HL-60 (cell line): ENCODE results near the gene CARMIL1.
"Not testable (repeated sequence)": the region's sequence is repeated elsewhere in the genome, so short reads cannot be mapped to it uniquely, and the experiment has no call there.

Experiments
- DNase-seq, 2 experiments: peaks; one replicate each; pipeline ENCODE4 v3.0.0-alpha.2; 2010 to 2020; ENCODE audit warnings: low read depth in 1 of 2, low spot score in 1 of 2
- H3K27ac ChIP-seq: fragments of 250-450 bp; sonication (Bioruptor Pico); replicated peaks from 2 replicates; pipeline ENCODE4 v1.5.1; 2020; ENCODE audit warnings: mild to moderate bottlenecking, moderate library complexity
- H3K27me3 ChIP-seq: fragments of 250-450 bp; sonication (Bioruptor Pico); 2 replicates; pipeline ENCODE4 v1.5.1; 2021; ENCODE audit warnings: mild to moderate bottlenecking, moderate library complexity; ENCODE audit not compliant: insufficient read depth, poor library complexity, severe bottlenecking
- H3K4me3 ChIP-seq: replicated peaks from 2 replicates; pipeline ENCODE4 v1.5.1; 2011; ENCODE audit warnings: mild to moderate bottlenecking, control low read depth, low read length; ENCODE audit not compliant: insufficient read depth
- GABPA ChIP-seq: IDR thresholded peaks from 2 replicates; pipeline ENCODE4 v1.6.1; 2012; ENCODE audit warnings: low read depth
- POLR2AphosphoS5 ChIP-seq: IDR thresholded peaks from 2 replicates; pipeline ENCODE4 v1.6.1; 2012; ENCODE audit warnings: low read depth
- SPI1 ChIP-seq: IDR thresholded peaks from 2 replicates; pipeline ENCODE4 v1.6.1; 2012; ENCODE audit warnings: low read depth, mild to moderate bottlenecking, borderline replicate concordance
- TF ChIP-seq, protein P1 (sequence below): IDR thresholded peaks from one replicate; pipeline ENCODE4 v1.5.1; 2011; ENCODE audit warnings: low read length, control low read depth, inconsistent platforms; ENCODE audit not compliant: insufficient read depth
- TF ChIP-seq, protein P2 (sequence below): IDR thresholded peaks from 2 replicates; pipeline ENCODE4 v1.6.1; 2012; ENCODE audit warnings: low read depth; ENCODE audit not compliant: insufficient replicate concordance

Gene CARMIL1

DNA sequence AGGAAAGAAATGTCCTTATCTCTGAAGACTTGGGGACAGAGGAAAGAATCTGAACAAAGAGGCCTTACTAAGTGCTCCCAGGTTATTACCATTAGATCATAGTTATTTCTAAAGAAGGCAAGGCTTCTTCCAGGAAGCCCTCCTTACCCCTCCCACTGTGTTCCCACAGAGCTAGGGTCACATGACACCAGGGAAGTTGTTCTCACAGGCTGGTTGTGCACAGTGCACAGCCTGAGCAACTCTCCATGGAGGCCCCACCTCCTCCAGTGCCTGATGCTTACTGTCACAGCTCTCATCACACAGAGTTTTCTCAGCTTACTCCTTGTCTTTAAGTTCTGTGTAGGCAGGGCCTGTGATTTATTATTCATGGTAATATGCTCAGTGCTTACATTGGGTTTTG, 303.9 kb downstream of the CARMIL1 start:
- TF ChIP-seq, protein P1, sequence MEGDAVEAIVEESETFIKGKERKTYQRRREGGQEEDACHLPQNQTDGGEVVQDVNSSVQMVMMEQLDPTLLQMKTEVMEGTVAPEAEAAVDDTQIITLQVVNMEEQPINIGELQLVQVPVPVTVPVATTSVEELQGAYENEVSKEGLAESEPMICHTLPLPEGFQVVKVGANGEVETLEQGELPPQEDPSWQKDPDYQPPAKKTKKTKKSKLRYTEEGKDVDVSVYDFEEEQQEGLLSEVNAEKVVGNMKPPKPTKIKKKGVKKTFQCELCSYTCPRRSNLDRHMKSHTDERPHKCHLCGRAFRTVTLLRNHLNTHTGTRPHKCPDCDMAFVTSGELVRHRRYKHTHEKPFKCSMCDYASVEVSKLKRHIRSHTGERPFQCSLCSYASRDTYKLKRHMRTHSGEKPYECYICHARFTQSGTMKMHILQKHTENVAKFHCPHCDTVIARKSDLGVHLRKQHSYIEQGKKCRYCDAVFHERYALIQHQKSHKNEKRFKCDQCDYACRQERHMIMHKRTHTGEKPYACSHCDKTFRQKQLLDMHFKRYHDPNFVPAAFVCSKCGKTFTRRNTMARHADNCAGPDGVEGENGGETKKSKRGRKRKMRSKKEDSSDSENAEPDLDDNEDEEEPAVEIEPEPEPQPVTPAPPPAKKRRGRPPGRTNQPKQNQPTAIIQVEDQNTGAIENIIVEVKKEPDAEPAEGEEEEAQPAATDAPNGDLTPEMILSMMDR: no peak
- TF ChIP-seq SPI1: no peak
- no peak for TF ChIP-seq GABPA
- no peak for TF ChIP-seq POLR2AphosphoS5
- TF ChIP-seq, protein P2, sequence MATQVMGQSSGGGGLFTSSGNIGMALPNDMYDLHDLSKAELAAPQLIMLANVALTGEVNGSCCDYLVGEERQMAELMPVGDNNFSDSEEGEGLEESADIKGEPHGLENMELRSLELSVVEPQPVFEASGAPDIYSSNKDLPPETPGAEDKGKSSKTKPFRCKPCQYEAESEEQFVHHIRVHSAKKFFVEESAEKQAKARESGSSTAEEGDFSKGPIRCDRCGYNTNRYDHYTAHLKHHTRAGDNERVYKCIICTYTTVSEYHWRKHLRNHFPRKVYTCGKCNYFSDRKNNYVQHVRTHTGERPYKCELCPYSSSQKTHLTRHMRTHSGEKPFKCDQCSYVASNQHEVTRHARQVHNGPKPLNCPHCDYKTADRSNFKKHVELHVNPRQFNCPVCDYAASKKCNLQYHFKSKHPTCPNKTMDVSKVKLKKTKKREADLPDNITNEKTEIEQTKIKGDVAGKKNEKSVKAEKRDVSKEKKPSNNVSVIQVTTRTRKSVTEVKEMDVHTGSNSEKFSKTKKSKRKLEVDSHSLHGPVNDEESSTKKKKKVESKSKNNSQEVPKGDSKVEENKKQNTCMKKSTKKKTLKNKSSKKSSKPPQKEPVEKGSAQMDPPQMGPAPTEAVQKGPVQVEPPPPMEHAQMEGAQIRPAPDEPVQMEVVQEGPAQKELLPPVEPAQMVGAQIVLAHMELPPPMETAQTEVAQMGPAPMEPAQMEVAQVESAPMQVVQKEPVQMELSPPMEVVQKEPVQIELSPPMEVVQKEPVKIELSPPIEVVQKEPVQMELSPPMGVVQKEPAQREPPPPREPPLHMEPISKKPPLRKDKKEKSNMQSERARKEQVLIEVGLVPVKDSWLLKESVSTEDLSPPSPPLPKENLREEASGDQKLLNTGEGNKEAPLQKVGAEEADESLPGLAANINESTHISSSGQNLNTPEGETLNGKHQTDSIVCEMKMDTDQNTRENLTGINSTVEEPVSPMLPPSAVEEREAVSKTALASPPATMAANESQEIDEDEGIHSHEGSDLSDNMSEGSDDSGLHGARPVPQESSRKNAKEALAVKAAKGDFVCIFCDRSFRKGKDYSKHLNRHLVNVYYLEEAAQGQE: no peak
- H3K4me3 ChIP-seq: no peak overlapping the region
- no peaks in the 10 kb centered on the region for H3K27me3 ChIP-seq
- no peak for DNase-seq
- H3K27ac ChIP-seq: no peak overlapping the region

DNA sequence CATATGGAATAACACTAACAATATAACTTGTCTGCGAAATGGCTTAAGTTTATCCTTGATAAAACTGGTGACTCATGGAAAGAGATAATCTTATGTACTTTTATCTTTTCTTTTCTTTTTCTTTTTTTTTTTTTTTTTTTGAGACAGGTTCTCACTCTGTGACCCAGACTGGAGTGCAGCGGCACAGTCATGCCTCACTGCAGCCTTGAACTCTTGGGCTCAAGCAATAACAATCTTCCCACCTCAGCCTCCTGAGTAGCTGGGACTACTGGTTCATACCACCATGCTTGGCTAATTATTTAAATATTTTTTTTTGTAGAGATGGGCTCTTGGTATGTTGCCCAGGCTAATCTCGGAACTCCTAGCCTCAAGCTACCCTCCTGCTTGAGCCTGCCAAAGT, 304.7 kb downstream of the CARMIL1 start:
- TF ChIP-seq, protein P2: no peak
- TF ChIP-seq POLR2AphosphoS5 (no peak), GABPA (no peak), SPI1 (no peak)
- TF ChIP-seq, protein P1: no peak
- H3K4me3 ChIP-seq: no peak overlapping the region
- H3K27ac ChIP-seq: no peak overlapping the region
- no peaks in the 10 kb centered on the region for H3K27me3 ChIP-seq
- DNase-seq: no peak

DNA sequence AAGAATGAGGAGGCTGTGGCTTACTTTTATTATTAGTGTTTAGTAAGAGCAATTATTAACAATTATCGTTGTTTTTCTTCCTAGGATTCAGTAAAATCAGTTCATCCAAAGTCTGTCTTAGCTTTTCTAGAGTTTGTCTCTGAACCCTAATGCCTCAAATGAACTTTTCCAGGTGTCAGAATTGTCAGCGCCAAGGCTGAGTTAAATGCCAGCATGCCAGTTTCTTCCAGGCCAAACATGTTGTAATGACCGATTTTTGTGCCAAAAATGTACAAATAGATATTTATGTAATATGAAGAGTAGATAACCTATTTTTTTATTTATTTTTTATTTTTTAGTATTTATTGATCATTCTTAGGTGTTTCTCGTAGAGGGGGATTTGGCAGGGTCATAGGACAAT, 306.1 kb downstream of the CARMIL1 start:
- DNase-seq: no peak
- Histone ChIP-seq H3K4me3 (no peak overlapping the region), H3K27ac (no peak overlapping the region), H3K27me3 (no peaks in the 10 kb centered on the region)
- TF ChIP-seq POLR2AphosphoS5 (no peak), SPI1 (no peak), GABPA (no peak)
- TF ChIP-seq, protein P2: no peak
- TF ChIP-seq, protein P1: no peak

DNA sequence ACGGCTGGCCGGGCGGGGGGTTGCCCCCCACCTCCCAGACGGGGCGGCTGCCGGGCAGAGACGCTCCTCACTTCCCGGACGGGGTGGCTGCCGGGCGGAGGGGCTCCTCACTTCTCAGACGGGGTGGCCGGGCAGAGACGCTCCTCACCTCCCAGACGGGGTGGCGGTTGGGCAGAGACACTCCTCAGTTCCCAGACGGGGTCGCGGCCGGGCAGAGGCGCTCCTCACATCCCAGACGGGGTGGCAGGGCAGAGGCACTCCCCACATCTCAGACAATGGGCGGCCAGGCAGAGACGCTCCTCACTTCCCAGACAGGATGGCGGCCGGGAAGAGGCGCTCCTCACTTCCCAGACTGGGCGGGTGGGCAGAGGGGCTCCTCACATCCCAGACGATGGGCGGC, 306.9 kb downstream of the CARMIL1 start:
- not testable (repeated sequence) for H3K4me3 ChIP-seq, H3K27me3 ChIP-seq, DNase-seq, H3K27ac ChIP-seq
